GOT3 (cell line): ENCODE data around the gene SCGB2A2.

ENCODE experiments used
- DNase-seq: peaks from one replicate; lab custom pipeline; 2025; ENCODE audit warnings: mixed read lengths; lab: John Stamatoyannopoulos, UW

Gene SCGB2A2

GRCh38 chr11:62306227-62306626 lies 36.3 kb downstream of the SCGB2A2 start:
- DNase-seq: no peak

- no peak for DNase-seq
Observed at GRCh38 chr11:62307950-62308349, 38.0 kb downstream of the SCGB2A2 start.

GRCh38 chr11:62309991-62310390 lies 40.0 kb downstream of the SCGB2A2 start:
- no peak for DNase-seq

- DNase-seq: no peak
Observed at GRCh38 chr11:62315431-62315830, 45.5 kb downstream of the SCGB2A2 start.

GRCh38 chr11:62322524-62322923 lies 52.6 kb downstream of the SCGB2A2 start:
- no peak for DNase-seq
